ENCODE data around the gene TOP3A. TPM values are rescaled to one million over a fixed set of nuclear protein-coding genes. Genes with fewer than 3 reads are reported as not detected.
"Not testable (repeated sequence)": the region's sequence is repeated elsewhere in the genome, so short reads cannot be mapped to it uniquely, and the experiment has no call there.

TOP3A gene
- total RNA-seq, 6 experiments from 2014 or later, result 23.0 to 26.4 (median 24.0) TPM

DNA sequence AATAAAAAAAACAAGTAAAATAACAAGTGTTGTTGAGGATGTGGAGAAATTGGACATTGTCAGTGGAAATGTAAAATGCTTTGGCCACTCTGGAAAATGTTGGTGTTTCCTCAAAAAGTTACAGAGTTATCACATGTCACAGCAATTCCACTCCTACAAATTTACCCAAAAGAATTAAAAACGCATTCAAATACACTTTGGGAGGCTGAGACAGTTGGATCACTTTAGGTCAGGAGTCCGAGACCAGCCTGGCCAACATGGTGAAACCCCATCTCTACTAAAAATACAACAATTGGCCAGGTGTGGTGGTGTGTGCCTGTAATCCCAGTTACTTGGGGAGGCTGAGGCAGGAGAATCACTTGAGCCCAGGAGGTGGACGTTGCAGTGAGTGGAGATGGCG lies 5.6 kb downstream of the TOP3A start:
- Mint-ChIP-seq H3K27me3 (ENCODE audit: insufficient read depth) (peaks cover 3% of the 10 kb centered on the region; the same call in 1 of the 2 replicates), H3K27ac (no peak overlapping the region), H3K9me3 (no peaks in the 10 kb centered on the region), H3K36me3 (ENCODE audit: low read depth) (peaks cover 26% of the 10 kb centered on the region; the same call in 1 of the 2 replicates), H3K4me3 (no peak overlapping the region), H3K4me1 (ENCODE audit: low read depth) (peaks cover 25% of the 10 kb centered on the region)
- no peak for DNase-seq
- TF ChIP-seq, protein P1, sequence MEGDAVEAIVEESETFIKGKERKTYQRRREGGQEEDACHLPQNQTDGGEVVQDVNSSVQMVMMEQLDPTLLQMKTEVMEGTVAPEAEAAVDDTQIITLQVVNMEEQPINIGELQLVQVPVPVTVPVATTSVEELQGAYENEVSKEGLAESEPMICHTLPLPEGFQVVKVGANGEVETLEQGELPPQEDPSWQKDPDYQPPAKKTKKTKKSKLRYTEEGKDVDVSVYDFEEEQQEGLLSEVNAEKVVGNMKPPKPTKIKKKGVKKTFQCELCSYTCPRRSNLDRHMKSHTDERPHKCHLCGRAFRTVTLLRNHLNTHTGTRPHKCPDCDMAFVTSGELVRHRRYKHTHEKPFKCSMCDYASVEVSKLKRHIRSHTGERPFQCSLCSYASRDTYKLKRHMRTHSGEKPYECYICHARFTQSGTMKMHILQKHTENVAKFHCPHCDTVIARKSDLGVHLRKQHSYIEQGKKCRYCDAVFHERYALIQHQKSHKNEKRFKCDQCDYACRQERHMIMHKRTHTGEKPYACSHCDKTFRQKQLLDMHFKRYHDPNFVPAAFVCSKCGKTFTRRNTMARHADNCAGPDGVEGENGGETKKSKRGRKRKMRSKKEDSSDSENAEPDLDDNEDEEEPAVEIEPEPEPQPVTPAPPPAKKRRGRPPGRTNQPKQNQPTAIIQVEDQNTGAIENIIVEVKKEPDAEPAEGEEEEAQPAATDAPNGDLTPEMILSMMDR (IDR thresholded peaks at IDR 0.05), result no peak

DNA sequence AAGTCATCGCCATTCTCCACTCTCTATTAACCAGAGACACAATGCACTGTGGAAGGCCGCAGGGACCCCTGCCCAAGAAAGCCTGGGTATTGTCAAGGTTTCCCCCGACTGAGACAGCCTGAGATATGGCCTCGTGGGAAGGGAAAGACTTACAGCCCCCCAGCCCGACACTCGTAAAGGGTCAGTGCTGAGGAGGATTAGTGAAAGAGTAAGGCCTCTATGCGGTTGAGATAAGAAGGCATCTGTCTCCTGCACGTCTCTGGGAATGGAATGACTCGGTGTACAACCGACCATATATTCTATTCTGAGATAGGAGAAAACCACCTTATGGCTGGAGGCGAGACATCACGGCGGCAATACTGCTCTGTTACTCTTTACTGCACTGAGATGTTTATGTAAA lies 11.6 kb downstream of the TOP3A start:
- not testable (repeated sequence) for H3K9me3 Mint-ChIP-seq; H3K4me1 Mint-ChIP-seq (ENCODE audit: low read depth); H3K27ac Mint-ChIP-seq; DNase-seq; H3K27me3 Mint-ChIP-seq (ENCODE audit: insufficient read depth); H3K4me3 Mint-ChIP-seq
- peaks cover 22% of the 10 kb centered on the region; the same call in 1 of the 2 replicates for H3K36me3 Mint-ChIP-seq (ENCODE audit: low read depth)

DNA sequence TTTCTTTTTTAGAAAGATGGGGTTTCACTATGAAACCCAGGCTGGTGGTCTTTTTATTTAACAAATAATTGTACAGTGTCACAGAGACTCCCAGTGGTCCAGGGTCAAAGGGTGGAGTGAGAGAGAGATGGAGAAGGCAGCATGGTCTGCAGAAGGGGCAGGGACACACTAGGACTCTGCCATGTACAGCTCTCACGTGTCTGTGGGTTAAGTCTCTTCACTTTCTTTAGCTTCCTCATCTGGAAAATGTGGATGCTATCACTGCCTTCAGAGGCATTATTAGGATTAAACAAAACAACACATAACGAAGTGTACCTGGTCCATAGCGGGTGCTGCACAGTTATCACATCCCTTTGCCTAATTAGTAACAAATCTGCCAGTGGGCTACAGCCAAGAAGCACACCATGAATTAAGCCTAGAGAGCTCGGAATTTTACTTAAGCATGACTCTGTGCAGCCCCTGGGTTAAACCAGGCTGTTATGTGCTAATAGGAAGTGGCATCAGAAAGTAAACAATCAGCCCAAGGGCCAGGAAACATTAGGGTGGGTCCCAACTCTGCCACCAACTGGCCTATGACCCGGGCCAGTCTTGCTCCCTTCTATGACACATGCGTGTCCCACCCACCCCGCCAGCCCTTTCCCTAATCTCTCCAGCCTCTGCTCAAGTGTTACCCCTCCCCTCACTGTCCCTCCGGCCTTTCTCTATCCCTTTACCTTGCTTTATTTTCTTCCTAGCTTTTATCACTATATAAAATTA lies 13.9 kb downstream of the TOP3A start:
- TF ChIP-seq, protein P1 (IDR thresholded peaks at IDR 0.05), result no peak
- Mint-ChIP-seq H3K4me1 (ENCODE audit: low read depth) (no peaks in the 10 kb centered on the region), H3K9me3 (no peaks in the 10 kb centered on the region), H3K4me3 (no peak overlapping the region), H3K36me3 (ENCODE audit: low read depth) (peaks cover 20% of the 10 kb centered on the region; the same call in 1 of the 2 replicates), H3K27me3 (ENCODE audit: insufficient read depth) (no peaks in the 10 kb centered on the region), H3K27ac (no peak overlapping the region)
- DNase-seq, result no peak

DNA sequence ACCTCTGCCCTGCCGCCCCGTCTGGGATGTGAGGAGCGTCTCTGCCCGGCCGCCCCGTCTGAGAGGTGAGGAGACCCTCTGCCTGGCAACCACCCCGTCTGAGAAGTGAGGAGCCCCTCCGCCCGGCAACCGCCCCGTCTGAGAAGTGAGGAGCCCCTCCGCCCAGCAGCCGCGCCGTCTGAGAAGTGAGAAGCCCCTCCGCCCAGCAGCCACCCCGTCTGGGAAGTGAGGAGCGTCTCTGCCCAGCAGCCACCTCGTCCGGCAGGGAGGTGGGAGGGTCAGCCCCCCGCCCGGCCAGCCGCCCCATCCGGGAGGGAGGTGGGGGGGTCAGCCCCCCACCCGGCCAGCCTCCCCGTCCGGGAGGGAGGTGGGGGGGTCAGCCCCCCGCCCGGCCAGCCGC lies 16.7 kb downstream of the TOP3A start:
- not testable (repeated sequence) for H3K27me3 Mint-ChIP-seq (ENCODE audit: insufficient read depth); H3K27ac Mint-ChIP-seq; H3K4me1 Mint-ChIP-seq (ENCODE audit: low read depth); H3K4me3 Mint-ChIP-seq; H3K9me3 Mint-ChIP-seq; DNase-seq
- H3K36me3 Mint-ChIP-seq (ENCODE audit: low read depth), result peaks cover 24% of the 10 kb centered on the region; the same call in 1 of the 2 replicates

DNA sequence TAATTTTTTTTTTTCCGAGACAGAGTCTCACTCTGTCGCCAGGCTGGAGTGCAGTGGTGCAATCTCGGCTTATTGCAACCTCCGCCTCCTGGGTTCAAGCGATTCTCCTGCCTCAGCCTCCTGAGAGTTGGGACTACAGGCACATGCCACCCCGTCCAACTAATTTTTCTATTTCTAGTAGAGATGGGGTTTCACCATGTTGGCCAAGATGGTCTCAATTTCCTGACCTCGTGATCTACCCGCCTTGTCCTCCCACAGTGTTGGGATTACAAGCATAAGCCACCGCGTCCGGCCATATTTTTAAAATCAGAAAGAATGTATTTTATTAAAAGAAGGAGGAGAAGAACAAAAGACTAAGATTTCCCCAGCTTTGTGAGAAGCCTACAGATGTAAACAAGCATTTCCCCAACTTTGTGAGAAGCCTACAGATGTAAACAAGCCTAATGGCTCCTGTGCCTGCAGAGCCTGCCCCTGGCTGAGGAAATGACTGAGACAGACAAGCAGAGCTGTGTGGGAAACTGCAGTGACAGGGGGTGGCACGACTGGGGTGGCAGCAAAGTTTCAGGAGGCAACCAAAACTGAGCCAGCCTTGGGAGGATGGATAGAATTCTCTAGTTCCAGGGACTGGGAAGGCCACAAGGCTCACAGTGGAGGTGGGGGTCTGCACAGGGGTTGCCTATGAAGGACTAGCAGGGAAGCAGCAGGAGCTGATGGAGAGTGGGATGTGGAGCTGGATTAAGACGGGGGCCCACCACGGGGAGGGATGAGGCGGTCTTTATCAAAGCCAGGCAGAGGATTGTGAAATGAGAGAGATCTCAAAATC lies 22.9 kb downstream of the TOP3A start:
- no peak for DNase-seq
- TF ChIP-seq, protein P1 (IDR thresholded peaks at IDR 0.05), result no peak
- Mint-ChIP-seq H3K27ac (peak overlapping the region; percentile 6; the same call in 1 of the 2 replicates), H3K4me3 (no peak overlapping the region), H3K4me1 (ENCODE audit: low read depth) (no peaks in the 10 kb centered on the region), H3K36me3 (ENCODE audit: low read depth) (peaks cover 42% of the 10 kb centered on the region), H3K27me3 (ENCODE audit: insufficient read depth) (no peaks in the 10 kb centered on the region; the same call in 1 of the 2 replicates), H3K9me3 (no peaks in the 10 kb centered on the region)

DNA sequence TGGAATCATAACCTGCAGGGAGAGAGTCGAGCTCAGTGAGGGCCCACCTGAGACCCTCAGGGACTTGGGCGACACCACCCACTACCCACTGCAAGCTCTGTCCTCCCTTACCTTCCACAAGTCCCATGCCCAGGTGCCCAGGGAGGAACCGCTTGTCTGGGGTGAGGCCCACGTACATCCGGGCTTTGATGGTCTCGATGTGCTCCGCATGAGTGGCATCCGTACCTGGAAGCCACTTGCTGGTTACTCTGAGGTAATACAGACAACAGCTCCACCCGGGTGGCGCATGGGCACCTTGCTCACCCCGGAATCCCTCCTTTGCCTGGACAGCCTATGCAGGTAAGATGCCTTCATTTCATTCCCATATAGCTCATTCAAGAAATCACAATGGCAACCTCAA lies 29.5 kb downstream of the TOP3A start:
- Mint-ChIP-seq H3K27me3 (ENCODE audit: insufficient read depth) (no peaks in the 10 kb centered on the region; the same call in 1 of the 2 replicates), H3K4me3 (no peak overlapping the region), H3K27ac (no peak overlapping the region), H3K4me1 (ENCODE audit: low read depth) (no peaks in the 10 kb centered on the region), H3K9me3 (no peaks in the 10 kb centered on the region), H3K36me3 (ENCODE audit: low read depth) (peaks cover 30% of the 10 kb centered on the region)
- DNase-seq, result no peak
- TF ChIP-seq, protein P1 (IDR thresholded peaks at IDR 0.05), result no peak

Data from HFFc6 (cell line).